PC-3 (cell line): ENCODE data around the gene CRELD2.

Experiments used
- CTCF ChIP-seq: fragments of 300-600 bp; sonication (generic); conservative IDR thresholded peaks from 2 replicates; pipeline ENCODE4 v1.5.1; 2017; ENCODE audit warnings: antibody characterized with exemption, low read depth, mild to moderate bottlenecking, low read length
- EZH2 ChIP-seq: fragments of 300-600 bp; sonication (generic); IDR thresholded peaks from one replicate; pipeline ENCODE4 v1.6.1; 2017; ENCODE audit warnings: antibody characterized with exemption, mild to moderate bottlenecking, low read length; ENCODE audit not compliant: unreplicated experiment

DNA sequence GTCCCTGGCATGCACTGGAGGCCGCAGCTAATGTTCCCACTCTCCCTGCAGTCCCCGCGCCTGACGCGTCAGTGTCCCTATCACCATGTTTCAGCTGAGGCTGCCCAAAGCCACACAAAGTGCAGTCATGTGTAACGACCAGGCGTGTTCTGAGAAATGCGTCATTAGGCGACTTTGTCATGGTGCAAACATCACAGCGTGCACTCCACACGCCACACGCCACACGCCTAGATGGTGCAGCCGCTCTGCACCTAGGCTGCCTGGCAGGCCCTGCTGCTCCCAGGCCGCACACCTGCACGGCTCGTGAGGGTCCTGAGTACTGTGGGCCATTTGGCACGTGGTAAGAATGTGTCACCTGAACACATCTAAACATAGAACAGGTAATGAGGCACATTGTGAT is 2.4 kb downstream of the CRELD2 start:
- TF ChIP-seq CTCF = no peak
- TF ChIP-seq EZH2 = no peak
